ENCODE data around the gene TNK1. TPM values are rescaled to one million over a fixed set of nuclear protein-coding genes. Genes with fewer than 3 reads are reported as not detected.

The TNK1 gene
- total and polyA plus RNA-seq, 9 of the 15 experiments (the other 6 are each of a cell fraction or from before 2014, with no cell fraction given), result 0.28 to 5.2 (median 2.1) TPM

DNA sequence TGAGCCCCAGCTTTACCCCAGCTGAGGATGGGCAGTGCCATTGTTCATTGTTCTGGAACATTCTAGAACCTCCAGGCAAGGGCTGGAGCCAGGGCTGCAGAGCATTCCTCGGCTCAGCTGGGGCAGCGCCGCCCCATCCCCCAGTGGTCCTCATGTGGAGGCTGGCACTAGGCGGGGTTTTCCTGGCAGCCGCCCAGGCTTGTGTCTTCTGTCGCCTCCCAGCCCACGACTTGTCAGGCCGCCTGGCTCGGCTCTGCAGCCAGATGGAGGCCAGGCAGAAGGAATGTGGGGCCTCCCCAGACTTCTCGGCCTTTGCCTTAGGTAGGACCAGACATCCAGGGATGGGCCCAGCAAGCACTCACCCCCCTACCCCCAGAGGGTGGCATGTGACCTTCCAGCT lies 25.8 kb upstream of the TNK1 start, which contains the start of gene TMEM95:
Gene TMEM95 (plus strand): TSS at position 104 of the 400 bp plus-strand sequence. CDS start 49 bp downstream, at position 153.
- WGBS (ENCODE audit: insufficient coverage, low coverage, missing lambda C conversion rate), result 84% methylated on average over 5 of the region's 10 CpGs
- Histone ChIP-seq H3K4me2 (ENCODE audit: insufficient read depth, low read length) (no peak within 1 kb of the TSS), H2AFZ (ENCODE audit: low read depth, low read length) (0 out of 2 replicates have a peak within 1 kb of the TSS, but pooled peaks have one; percentile 48), H3K79me2 (ENCODE audit: control insufficient read depth, insufficient read depth, low read length) (peaks cover 8% of the 10 kb centered on the region), H3K27ac (ENCODE audit: extremely low read depth, low read depth, low read length) (no peak within 1 kb of the TSS), H3K4me1 (replicated peaks in 1 of 2; ENCODE audit: control insufficient read depth in 2 of 2, insufficient read depth in 2 of 2, low read length in 2 of 2) (peaks cover 3 to 47% of the 10 kb centered on the region in 2 experiments; a peak in 3 of 5 replicates), H4K20me1 (replicated peaks; ENCODE audit: control insufficient read depth, insufficient read depth, low read length) (no peaks in the 10 kb centered on the region), H3K9ac (ENCODE audit: insufficient read depth in 1 of 2, low read depth in 2 of 2, low read length in 2 of 2) (no peak within 1 kb of the TSS), H3K9me1 (ENCODE audit: control insufficient read depth, insufficient read depth, low read length) (no peaks in the 10 kb centered on the region), H3K27me3 (ENCODE audit: control insufficient read depth in 2 of 2, insufficient read depth in 2 of 2, low read length in 2 of 2) (no peaks in the 10 kb centered on the region), H3K36me3 (ENCODE audit: control insufficient read depth, insufficient read depth, low read length) (no peaks in the 10 kb centered on the region), H3K4me3 (no peak within 1 kb of the TSS), H3K9me3 (replicated peaks; ENCODE audit: control insufficient read depth, insufficient read depth, low read depth, low read length) (no peaks in the 10 kb centered on the region)
- no peak for ATAC-seq
- TF ChIP-seq SLC30A9 (CRISPR knock-in tag; IDR thresholded peaks at IDR 0.05), result no peak
- no TSS peak for BruUV-seq (replicated peaks)
- CTCF ChIA-PET (ENCODE audit: low intra/inter-chr PET ratio), result no interaction called here
- no peak for FAIRE-seq
- in situ Hi-C loops (cut with MboI), result loop anchor here (10.0 kb wide), 1 partner anchor 200 kb away; the partner anchor contains the start of gene TNFSF13
- no peak for DNase-seq (ENCODE audit: extremely low read depth in 1 of 4, low spot score in 3 of 4)
- intact Hi-C loops (cut with micrococcal nuclease), result loop anchor here (5.0 kb wide), 2 partner anchors 147 to 207 kb away; partner anchors contain the start of gene SENP3
- POLR2A ChIA-PET, result interaction anchor here (0.7 kb wide), 1 partner anchor 273 kb away, joined by 4 read pairs; the partner anchor contains the start of gene SAT2

- ChIA-PET POLR2A (interaction anchor here (0.6 to 1.0 kb wide), 4 partner anchors 25 to 231 kb away, joined by 3 to 4 read pairs (median 4); no protein-coding TSS in a partner anchor), CTCF (ENCODE audit: low intra/inter-chr PET ratio) (interaction anchor here (0.7 to 1.7 kb wide), 2 partner anchors 127 to 204 kb away, joined by 5 to 9 read pairs; no protein-coding TSS in a partner anchor)
- FAIRE-seq (no peak), DNase-seq (ENCODE audit: extremely low read depth in 1 of 4, low spot score in 3 of 4) (no peak), ATAC-seq (no peak)
- peaks cover 3 to 43% of the 10 kb centered on the region in 2 experiments; a peak in 3 of 5 replicates for H3K4me1 ChIP-seq (replicated peaks in 1 of 2; ENCODE audit: control insufficient read depth in 2 of 2, insufficient read depth in 2 of 2, low read length in 2 of 2)
- H3K4me2 ChIP-seq (ENCODE audit: insufficient read depth, low read length), result no peak overlapping the region
- no peaks in the 10 kb centered on the region for H3K36me3 ChIP-seq (ENCODE audit: control insufficient read depth, insufficient read depth, low read length)
- H2AFZ ChIP-seq (ENCODE audit: low read depth, low read length), result no peak overlapping the region
- H3K9ac ChIP-seq (ENCODE audit: insufficient read depth in 1 of 2, low read depth in 2 of 2, low read length in 2 of 2), result no peak overlapping the region
- no peaks in the 10 kb centered on the region for H3K9me1 ChIP-seq (ENCODE audit: control insufficient read depth, insufficient read depth, low read length)
- no peak overlapping the region for H3K4me3 ChIP-seq
- H3K79me2 ChIP-seq (ENCODE audit: control insufficient read depth, insufficient read depth, low read length), result peaks cover 8% of the 10 kb centered on the region
- H3K27ac ChIP-seq (ENCODE audit: extremely low read depth, low read depth, low read length), result no peak overlapping the region
- no peaks in the 10 kb centered on the region for H4K20me1 ChIP-seq (replicated peaks; ENCODE audit: control insufficient read depth, insufficient read depth, low read length)
- in situ Hi-C loops (cut with MboI) (loop anchor here (10.0 kb wide), 1 partner anchor 199 kb away; the partner anchor contains the start of gene TNFSF13), intact Hi-C loops (cut with micrococcal nuclease) (loop anchor here (5.0 kb wide), 2 partner anchors 147 to 207 kb away; partner anchors contain the start of gene SENP3)
- WGBS (ENCODE audit: insufficient coverage, low coverage, missing lambda C conversion rate), result no CpG with 5 or more reads among the region's 8 CpGs
- no peaks in the 10 kb centered on the region for H3K27me3 ChIP-seq (ENCODE audit: control insufficient read depth in 2 of 2, insufficient read depth in 2 of 2, low read length in 2 of 2)
- H3K9me3 ChIP-seq (replicated peaks; ENCODE audit: control insufficient read depth, insufficient read depth, low read depth, low read length), result no peaks in the 10 kb centered on the region
- BruUV-seq (replicated peaks), result no TSS peak
- TF ChIP-seq CSDE1 (IDR thresholded peaks at IDR 0.05) (no peak), POU5F1 (IDR thresholded peaks at IDR 0.05; ENCODE audit: borderline replicate concordance, low read depth, low read length, partially characterized antibody) (no peak), ARHGAP35 (IDR thresholded peaks at IDR 0.05; ENCODE audit: partially characterized antibody) (no peak)
- TF ChIP-seq, protein P1, sequence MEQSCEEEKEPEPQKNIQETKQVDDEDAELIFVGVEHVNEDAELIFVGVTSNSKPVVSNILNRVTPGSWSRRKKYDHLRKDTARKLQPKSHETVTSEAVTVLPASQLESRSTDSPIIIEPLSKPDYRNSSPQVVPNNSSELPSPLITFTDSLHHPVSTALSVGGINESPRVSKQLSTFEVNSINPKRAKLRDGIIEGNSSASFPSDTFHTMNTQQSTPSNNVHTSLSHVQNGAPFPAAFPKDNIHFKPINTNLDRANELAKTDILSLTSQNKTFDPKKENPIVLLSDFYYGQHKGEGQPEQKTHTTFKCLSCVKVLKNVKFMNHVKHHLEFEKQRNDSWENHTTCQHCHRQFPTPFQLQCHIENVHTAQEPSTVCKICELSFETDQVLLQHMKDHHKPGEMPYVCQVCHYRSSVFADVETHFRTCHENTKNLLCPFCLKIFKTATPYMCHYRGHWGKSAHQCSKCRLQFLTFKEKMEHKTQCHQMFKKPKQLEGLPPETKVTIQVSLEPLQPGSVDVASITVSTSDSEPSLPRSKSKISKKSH (CRISPR knock-in tag; IDR thresholded peaks at IDR 0.05), result no peak
Measured at GRCh38 chr17:7355573-7355972, 25.3 kb upstream of the TNK1 start.
